NCI-H748 (cell line): Measurements from ENCODE around the gene SYP.
A peak's percentile ranks its signal among the peaks of the same experiment; 100 is the strongest.

Experiments
- DNase-seq: peaks from one replicate; lab custom pipeline; 2025; ENCODE audit not compliant: unreplicated experiment; lab: John Stamatoyannopoulos, UW

SYP gene

DNA sequence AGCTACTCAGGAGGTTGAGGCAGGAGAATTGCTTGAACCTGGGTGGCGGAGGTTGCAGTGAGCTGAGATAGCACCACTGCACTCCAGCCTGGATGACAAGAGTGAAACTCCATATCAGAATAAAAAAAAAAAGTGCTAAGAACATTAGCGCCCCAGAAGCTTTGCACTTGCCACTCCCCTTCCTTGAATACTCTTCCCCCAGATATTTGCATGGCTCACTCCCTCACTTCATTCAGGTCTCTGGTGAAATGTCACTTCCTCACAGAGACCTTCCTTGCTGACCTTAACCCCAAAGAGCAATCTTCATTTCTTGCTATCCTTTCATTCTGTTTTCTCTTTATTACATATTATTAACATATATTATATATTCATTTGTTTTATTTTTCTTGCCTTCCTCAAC lies 21.9 kb upstream of the SYP start:
- no peak for DNase-seq

DNA sequence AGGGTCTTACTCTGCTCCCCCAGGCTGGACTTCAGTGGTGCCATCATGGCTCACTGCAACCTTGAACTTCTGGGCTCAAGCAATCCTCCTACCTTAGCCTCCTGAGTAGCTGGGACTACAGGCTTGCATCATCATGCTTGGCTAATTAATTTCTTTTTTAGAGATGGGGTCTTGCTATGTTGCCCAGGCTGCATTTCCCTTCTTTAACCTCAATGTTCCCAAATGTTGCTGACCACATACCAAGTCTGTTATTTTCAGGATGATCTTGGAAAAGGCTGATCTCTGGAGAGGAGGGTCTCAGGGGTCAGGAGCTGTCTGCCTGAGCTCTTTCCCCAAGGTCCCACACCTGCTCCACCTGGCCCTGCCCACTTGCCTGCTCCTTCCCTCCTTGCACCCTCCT lies 20.1 kb upstream of the SYP start:
- no peak for DNase-seq

DNA sequence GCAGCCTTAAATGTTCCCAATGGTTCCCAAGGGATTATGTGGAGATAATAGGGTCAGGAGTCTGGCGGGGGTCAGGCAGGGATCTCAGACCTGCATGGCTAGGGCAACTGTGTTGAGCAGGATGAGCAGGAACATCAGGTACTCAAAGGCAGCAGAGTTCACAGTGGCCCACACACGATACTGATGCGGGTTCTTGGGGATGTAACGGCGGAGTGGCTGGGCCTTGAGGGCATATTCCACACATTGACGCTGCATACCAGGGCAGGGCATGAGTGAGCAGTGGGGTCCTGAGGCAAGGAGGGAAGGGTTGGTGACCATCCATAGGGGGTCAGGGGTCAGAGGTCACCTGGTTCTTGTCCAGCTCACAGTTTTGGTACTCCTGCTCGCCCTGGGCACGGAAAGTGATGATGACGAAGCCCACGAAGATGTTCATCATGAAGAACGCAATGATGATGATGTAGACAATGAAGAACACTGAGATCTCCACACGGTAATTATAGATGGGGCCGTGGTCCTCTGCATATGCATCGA lies 15.1 kb upstream of the SYP start:
- DNase-seq, result no peak

DNA sequence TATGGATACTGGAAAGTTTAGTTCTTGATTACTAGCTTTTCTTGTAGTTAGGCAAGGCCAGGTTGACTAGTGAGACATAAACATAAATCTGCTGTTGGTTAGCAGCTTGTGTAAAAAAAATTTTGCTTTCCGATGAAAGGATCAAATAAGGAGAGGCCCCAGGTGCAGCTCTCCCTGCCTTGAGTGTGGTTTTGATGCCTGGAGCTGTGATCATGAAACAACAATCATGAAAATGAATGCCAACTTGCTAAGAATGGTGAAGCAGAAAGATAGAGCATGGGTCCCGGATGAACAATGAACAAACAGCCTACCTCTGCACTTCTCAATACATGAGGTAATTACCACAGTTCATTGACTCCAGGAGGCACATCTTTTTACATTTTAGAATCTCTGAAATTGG lies 14.4 kb upstream of the SYP start:
- DNase-seq, result no peak

DNA sequence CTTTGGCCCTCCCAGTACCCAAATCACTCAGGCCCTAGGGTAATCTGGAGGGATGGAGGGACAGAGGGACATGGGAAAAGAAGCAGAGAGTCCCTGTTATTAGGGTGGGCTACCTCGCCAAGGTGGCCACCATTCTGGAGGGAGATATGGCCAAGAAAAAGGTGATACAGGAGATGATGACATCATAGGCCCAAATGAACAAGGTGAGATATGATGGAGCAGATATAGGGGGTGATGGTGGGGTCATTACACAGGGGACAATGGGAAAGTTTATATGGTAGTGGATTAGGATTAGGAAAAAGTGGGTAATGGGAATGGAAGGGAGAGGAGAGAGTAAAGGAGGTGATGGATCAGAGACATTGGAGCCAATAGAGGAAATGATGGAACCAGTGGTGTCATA lies 12.9 kb upstream of the SYP start:
- DNase-seq, result no peak

DNA sequence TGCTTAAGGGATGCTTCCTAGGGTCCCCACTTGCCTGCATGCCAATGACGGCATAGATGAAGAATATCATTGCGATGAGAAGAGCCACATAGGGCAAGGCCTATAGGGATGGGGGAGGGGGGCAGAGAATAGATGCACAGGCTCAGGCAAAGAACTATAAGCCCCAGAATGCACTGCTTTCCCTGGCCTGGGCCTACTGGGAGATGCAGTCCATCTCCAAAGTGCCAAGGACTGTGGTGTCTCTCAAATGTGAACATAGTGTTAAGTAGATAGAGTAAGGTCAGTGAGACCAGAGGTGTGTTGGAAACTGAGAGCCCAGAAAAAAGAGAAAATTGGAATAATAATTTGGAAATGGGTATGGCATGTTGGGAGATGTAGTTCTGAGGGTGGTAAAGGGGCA lies 12.2 kb upstream of the SYP start:
- DNase-seq, result no peak

DNA sequence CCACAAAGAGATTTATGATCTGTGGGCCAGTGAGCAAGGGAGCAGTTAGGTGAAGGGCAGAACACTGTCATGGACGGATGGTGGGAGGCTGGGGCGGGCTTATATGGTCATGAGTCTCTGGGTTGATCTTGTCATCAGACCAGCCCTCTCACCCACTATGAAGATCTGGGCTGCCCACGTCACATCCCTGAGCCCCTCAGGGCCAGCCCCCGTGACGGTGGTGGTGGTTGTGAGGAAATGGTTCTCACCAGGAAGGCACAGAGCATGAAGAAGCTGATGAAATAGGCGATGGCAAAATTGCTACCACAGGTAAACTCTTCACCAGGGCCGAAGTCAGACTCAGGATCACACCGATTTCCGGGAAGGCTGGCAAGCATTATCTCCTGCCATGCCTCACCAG lies 11.1 kb upstream of the SYP start:
- no peak for DNase-seq

DNA sequence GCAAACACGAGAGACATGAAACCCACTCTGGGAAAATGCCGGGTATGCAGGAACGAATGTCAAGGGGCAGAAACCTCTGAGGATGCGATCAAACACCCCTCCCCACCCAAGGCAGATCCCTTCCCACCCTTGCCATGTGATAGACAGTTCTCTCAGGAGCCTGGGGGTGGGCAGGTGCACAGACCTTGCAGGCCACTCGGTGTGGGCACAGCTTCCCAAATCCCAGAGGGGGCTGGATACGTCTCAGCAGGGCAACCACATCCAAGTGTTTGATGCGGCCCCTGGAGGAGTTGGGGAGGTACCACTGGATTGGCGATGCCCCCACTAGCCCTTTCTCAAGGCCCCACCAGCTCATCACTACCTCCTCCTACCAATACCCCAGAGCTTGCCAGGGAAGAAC lies 10.4 kb upstream of the SYP start:
- no peak for DNase-seq

DNA sequence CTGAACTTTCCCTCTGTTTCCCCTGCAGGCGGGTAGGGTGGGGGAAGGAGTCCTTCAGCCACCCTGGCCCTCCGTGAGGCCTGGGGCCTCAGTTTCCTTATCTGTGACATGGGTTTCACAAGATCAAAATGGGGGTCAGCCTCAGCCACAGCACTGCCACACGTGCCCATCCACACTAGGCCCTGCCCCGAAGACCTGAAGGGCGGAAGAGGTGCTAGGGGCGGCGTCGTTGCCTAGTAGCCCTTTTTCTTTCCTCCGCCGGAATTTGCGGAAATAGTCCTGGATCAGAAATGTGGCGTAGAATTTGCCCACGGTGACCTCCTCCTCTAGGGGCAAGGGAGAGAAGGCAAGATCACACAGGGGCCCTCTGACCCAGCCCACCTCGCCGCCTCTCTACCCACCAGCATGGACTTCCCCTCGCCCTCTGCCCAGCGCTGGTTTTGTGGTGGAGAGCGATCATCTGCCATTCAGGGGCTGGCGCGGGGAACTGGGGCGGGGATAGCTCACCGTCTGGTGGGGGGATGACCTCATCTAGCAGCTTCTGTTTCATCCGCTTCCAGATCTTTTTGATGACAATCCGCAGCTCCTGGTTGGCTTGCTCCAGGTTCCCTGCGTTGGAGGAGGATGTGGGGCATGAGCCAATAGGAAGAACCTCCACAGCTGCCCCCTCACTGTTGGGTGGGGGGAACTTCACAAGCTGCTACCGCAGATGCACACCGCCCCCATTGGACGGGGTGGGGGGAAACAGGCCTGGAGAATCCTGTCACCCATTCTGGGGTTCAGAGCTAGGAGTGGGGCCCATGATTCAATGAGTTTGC lies 9.7 kb upstream of the SYP start:
- no peak for DNase-seq

DNA sequence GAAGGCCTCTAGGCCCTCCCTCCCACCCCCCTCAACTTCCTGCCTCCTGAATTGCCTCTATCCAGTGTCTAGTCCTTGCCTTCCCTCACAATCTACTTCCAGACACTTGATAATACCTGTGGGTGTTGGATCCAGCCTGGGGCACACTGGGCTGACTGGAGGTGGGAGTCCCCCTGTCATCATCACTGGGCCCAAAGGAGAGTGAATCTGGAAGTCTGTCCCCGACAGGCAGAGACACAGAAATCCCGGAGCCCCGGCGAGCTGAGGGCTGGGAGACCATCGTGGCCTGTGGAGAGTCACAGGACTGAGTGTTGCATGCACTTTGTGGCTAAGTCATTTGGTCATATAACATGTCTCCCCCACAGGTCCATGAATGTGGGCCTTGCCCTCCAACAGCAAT lies 8.4 kb upstream of the SYP start:
- no peak for DNase-seq

DNA sequence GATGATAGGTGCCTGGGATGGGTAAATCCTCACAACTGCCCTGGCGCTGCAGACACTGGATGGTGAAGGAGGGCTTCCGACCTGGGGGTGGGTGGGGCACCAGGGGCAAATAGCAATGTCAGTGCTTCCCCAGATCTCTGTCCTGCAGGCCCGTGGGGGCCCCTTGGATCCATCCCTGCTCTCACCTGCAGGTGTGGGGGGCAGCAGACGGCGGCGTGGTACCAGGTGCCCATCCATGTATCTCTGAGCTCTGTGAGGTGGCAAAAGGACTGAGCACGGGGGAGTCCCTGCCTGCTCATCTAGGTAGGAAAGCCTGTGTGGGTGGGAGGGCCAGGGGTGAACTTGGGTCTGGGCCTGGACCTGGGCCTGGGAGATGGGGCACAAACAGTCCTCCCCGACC lies 6.5 kb upstream of the SYP start:
- DNase-seq, result no peak

DNA sequence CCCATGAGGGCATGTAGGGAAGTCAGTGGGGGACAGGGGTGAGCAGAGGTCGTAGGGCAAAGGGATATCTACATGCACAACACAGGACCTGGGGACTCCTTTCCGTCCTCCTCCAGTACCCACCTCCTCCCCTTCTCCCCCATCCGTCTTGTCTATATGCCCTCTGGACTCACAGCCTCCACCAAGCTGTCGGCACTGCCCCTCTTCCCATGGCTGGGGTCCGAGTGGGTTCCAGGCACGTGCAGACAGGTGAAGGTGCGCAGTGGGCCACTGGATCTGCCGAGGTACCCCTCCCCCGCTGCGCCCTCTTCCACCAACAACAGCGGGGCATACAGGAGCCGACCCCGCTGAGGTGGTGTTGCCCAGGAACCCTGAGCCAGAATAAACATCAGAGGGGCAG lies 5.5 kb upstream of the SYP start:
- DNase-seq, result no peak

DNA sequence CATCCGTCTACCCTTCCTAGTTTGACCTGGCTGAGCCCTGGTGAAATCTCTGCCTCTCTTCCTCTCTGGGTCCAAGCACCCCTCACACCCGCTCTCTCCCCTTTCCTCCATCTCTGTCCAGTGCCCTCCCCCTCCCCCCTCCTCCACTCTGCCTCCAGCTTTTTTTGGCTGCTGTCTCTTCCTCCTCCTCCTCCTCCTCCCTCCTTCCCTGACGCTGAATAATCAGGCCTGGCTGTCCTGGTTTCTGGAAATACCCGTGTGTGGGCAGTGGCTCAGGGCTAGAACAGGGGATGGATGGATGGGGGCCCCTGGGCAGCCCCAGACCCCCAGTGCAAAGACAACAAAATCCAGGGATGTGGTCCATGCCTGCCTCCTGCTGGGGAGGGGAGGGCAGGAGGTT lies 4.7 kb upstream of the SYP start:
- no peak for DNase-seq

DNA sequence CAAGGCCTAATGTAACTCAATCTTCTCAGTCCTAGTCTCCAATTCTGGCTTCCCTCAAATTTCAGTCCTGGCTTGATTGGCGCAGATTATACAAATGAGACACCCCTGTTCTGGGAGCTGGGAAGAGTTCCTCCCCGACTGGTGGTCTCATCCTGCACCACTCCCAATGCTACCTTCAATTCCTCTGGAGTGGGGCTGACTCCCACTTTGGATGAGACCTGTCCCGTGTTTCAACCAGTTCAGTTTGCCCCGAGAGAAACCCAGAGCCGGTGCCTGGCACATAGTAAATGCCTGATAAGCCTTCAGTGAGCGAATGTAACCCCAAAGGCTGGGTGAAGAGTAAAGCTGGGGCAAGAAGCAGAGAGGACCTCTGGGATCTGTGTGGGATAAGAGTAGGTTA lies 4.0 kb upstream of the SYP start:
- no peak for DNase-seq

DNA sequence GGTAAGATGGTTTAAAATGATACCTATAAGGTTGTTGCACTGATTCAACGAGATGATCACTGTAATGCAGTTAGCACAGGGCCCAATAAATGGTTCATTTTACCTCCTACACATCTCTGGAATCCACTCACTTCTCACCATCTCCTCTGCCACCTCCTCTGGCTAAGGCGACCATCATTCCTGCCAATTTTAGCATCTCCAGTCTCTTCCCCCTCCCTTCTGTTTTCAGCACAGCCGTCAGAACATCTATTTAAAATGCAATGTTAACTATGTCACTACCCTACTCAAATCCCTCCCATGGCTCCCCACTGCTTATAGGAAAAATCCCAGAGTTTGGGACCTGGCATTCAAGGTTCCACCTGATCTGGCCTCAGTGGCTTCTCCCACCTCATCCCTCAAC lies 3.5 kb upstream of the SYP start:
- no peak for DNase-seq

DNA sequence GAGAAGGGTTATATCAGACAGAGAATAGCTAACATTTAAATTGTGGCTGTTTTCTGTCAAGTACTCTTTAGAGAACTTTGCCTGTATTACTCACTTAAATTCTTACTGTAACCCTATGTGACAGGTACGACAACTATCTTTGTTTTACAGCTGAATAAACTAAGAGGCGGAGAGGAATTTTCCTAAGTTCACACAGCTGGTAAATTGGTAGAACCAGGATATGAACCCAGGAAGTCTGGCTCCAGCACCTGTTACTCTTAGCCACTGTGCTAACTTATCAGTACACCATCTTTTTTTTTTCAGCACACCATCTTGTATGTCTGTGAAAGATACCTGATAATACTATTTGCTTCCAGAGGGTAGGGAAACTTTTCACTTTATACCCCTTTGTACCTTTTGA lies 2.0 kb upstream of the SYP start:
- DNase-seq, result no peak

DNA sequence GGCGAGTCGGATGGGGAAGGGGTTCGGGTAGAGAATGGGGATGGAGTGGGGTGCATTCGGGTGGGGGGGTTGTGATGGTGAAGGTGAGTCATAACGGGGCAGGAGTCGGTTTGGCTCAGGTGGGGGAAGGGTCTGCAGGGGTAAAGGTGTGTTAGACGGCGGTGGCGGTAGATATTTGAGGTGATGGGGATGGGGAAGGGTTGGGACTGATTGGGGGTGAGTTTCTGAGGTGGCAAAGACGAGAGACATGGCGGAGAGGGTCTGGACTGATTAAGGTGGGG lies 738 bp downstream of the SYP start:
- DNase-seq, result no peak

DNA sequence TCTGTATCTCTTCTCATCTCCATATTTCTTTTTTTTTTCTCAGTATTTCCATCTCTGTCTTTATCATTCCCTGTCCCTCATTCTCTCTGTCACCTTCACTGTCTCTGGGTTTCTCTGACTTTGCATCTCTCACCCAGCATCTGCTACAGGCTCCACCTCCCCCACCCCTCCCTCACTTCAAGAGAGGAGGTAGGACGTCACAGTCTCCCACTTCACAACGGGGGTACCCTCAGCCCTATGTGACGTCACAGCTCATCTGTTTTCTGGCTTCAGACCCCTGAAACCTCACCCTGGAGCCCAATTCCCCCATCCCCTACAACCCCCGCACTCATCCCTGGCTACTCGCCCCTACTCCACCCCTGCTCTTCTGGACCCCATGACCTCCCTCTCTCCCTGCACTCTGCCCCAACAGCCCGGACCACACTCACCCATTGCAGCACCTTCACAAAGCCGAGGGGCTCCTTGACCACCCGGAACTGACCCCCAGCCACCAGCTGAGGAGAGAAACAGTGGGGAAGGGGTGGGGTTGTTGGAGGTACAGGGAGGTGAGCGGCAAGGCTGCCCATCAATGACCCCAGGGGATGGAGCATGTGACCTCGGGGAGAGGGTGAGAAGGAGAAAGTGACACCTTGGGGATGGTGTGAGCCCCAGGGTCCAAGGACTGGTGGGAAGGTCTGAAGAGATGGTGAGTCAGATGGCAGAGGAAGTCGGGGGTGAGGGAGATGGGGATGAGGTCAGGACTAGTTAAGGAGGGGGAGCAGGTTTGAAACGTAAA lies 1.3 kb downstream of the SYP start:
- DNase-seq, result no peak

DNA sequence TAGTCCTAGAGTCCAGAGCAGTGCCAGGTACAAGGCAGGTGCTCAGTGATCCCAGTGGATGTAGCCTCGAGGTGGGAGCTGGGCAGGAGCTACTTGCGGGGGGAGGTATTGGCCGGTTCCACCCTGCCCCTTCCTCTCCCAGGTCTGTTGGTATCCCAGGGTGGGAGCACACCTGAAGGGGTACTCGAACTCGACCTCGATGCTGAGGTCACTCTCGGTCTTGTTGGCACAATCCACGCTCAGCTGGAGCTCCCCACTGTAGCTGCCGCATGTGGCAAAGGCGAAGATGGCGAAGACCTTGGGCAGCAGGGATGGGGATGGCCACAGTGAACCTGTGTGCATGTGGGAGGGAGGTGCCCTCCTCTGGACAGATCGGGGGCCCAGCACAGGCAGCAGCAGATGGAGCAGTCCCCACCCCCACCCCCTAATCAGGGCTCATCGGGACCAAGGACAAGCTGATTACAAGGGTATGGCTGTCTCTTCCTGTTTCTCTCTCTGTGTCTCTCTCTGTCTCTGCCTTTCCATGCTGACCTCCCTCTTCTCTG lies 2.4 kb downstream of the SYP start:
- no peak for DNase-seq

DNA sequence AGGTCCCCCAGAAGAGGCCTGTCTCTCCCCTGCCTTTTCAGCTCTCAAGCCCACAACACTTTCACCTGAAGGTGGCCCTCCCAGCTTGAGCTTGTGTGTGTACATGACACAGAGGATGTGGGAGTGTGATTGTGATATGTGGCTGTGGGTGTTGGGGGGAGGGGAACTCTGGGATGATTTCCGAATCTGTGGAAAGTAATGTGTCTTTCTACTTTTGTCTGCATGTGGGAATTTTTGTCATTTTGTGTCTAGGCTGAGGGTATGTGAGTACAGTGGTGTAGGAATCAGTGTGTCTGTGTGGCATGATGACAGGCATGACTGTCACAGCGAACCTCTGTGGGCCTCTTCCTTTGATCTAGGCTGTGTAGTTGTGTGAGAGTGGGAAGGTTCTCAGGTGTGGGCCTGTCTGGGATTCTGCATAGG lies 6.4 kb downstream of the SYP start:
- DNase-seq, result no peak

DNA sequence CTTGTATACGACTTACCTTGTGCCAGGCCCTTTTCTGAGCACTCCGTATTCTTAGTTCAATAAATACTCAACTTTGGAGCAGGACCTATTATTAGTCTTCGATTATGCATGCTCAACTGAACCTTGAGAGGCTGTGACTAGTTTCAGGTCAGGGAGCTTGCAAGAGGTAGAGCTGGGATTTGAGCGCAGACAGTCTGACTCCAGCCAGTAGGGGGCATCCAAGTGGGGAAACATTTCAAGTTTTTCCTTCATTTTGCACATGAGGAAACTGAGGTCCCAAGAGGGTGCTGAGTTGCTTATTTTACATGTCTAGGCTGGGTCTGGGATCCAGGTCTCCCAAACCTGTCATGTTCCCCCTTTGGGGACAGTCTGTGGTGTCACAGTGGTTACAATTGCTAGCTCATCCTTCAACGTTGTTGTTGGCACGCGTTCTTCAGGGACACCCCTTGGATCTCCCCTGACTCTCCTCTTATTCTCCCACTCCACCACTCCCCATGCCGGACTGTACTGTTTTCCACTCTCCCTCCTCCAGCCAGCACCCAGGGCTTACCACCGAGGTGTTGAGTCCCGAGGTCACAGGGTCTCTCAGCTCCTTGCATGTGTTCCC lies 7.2 kb downstream of the SYP start:
- DNase-seq, result peak; percentile 28

DNA sequence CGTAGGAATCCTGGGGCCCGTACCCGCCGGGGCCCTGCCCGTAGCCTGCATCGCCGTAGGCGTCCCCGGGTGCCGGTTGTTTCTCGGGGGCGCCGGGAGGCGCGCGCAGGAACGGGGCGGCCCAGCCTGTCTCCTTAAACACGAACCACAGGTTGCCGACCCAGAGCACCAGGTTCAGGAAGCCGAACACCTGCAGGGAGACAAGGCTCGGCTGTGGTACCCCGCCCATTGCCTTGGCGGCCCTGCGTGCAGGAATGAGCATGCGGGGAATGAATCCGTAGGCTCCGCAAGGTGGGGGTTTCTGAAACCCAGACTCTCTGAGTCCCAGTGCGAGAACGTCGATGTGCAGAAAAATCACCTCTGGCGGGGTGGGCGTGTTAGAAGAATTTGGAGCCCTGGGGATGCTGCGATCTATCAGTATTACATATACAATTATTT lies 8.4 kb downstream of the SYP start:
- peak; percentile 68 for DNase-seq
